A549 (cell line): Measurements from ENCODE around the gene GABPB1. TPM values are rescaled to one million over a fixed set of nuclear protein-coding genes. Genes with fewer than 3 reads are reported as not detected.
A peak's percentile ranks its signal among the peaks of the same experiment; 100 is the strongest.

Experiments
- ATAC-seq, 2 experiments: fragments of 200-7000 bp in 1 of 2; fragments of >200 bp in 1 of 2; cut with Nextera tagmentation in 1 of 2; cut with Tn5 transposase in 1 of 2; 3 replicates each; pipeline versions ENCODE4 v1.8.0 to v1.9.1; 2018 to 2020; ENCODE audit warnings: mild to moderate bottlenecking in 1 of 2, moderate library complexity in 1 of 2
- CTCF ChIA-PET: fragments of 300-600 bp; sonication (Branson Sonifier 250); formaldehyde crosslinking; extraction: SDS; loops from one replicate; lab custom pipeline; 2021; ENCODE audit warnings: antibody characterized with exemption, inconsistent platforms; lab: Yijun Ruan, JAX
- POLR2A ChIA-PET: fragments of 350-600 bp; formaldehyde crosslinking; extraction: SDS; loops from one replicate; lab custom pipeline; 2021; ENCODE audit warnings: antibody characterized with exemption, inconsistent platforms; lab: Yijun Ruan, JAX
- DNase-seq, 2 experiments: peaks; one replicate each; pipeline versions ENCODE4 v3.0.0 to v3.0.0-alpha.2; 2011 to 2016; ENCODE audit warnings: low read depth in 1 of 2, low spot score in 1 of 2
- FAIRE-seq: peaks from 2 replicates; lab custom pipeline; 2011; peaks lifted over from hg19 to GRCh38; lab: Jason Lieb, UNC
- H3K27ac ChIP-seq, 2 experiments: fragments of >200 bp; sonication (Bioruptor Twin); formaldehyde crosslinking; 3 replicates each; pipeline ENCODE4 v1.5.1; 2016 to 2017
- H3K4me1 ChIP-seq: fragments of >200 bp; sonication (Bioruptor Twin); formaldehyde crosslinking; 3 replicates; pipeline ENCODE4 v1.6.1; 2016
- H3K4me2 ChIP-seq: fragments of >200 bp; sonication (Bioruptor Twin); formaldehyde crosslinking; 3 replicates; pipeline ENCODE4 v1.6.1; 2016
- H3K4me3 ChIP-seq: fragments of >200 bp; sonication (Bioruptor Twin); formaldehyde crosslinking; 3 replicates; pipeline ENCODE4 v1.5.1; 2016
- H3K9me3 ChIP-seq: fragments of >200 bp; sonication (Bioruptor Twin); formaldehyde crosslinking; 3 replicates; pipeline ENCODE4 v1.6.1; 2016
- BHLHE40 ChIP-seq: IDR thresholded peaks from 2 replicates; pipeline ENCODE4 v1.6.1; 2012; ENCODE audit warnings: low read depth, low read length, inconsistent platforms
- CBX2 ChIP-seq: fragments of 200-600 bp; sonication (generic); IDR thresholded peaks from 2 replicates; pipeline ENCODE4 v1.6.1; 2016; ENCODE audit warnings: low read depth, mild to moderate bottlenecking, borderline replicate concordance
- CBX8 ChIP-seq: fragments of 200-600 bp; sonication (generic); IDR thresholded peaks from 2 replicates; pipeline ENCODE4 v1.6.1; 2016
- CHD2 ChIP-seq: fragments of 150-350 bp; IDR thresholded peaks from 2 replicates; pipeline ENCODE4 v1.6.1; 2014; ENCODE audit warnings: low read length; ENCODE audit not compliant: partially characterized antibody
- CHD4 ChIP-seq: fragments of 200-600 bp; sonication (generic); IDR thresholded peaks from 2 replicates; pipeline ENCODE4 v1.6.1; 2016; ENCODE audit warnings: antibody characterized with exemption, mild to moderate bottlenecking, borderline replicate concordance
- CTCF ChIP-seq: fragments of >200 bp; sonication (Bioruptor Twin); formaldehyde crosslinking; IDR thresholded peaks from 3 replicates; pipeline ENCODE4 v1.5.1; 2016
- E2F6 ChIP-seq: IDR thresholded peaks from 2 replicates; pipeline ENCODE4 v1.6.1; 2012; ENCODE audit warnings: low read depth, borderline replicate concordance
- EHF ChIP-seq: fragments of 250-450 bp; sonication (Bioruptor Pico); IDR thresholded peaks from 2 replicates; pipeline ENCODE4 v1.5.0; 2020; ENCODE audit warnings: mild to moderate bottlenecking
- ELK1 ChIP-seq: fragments of 150-350 bp; IDR thresholded peaks from 2 replicates; pipeline ENCODE4 v1.6.1; 2014; ENCODE audit warnings: low read depth, mild to moderate bottlenecking, low read length
- EP300 ChIP-seq, 2 experiments: fragments of >200 bp; sonication (Bioruptor Twin); formaldehyde crosslinking; IDR thresholded peaks; 2 replicates in 1 of 2; 3 replicates in 1 of 2; pipeline ENCODE4 v1.6.1; 2016 to 2017
- GATA3 ChIP-seq: IDR thresholded peaks from 2 replicates; pipeline ENCODE4 v1.6.1; 2012; ENCODE audit warnings: borderline replicate concordance
- HDAC2 ChIP-seq: fragments of 200-600 bp; sonication (generic); IDR thresholded peaks from 2 replicates; pipeline ENCODE4 v1.6.1; 2016
- HOXA7 ChIP-seq: fragments of 250-450 bp; sonication (Bioruptor Pico); IDR thresholded peaks from 2 replicates; pipeline ENCODE4 v1.5.0; 2020; ENCODE audit warnings: mild to moderate bottlenecking, moderate library complexity
- HOXB5 ChIP-seq: fragments of 250-450 bp; sonication (Bioruptor Pico); IDR thresholded peaks from 2 replicates; pipeline ENCODE4 v1.5.0; 2020; ENCODE audit warnings: mild to moderate bottlenecking, moderate library complexity
- KDM5A ChIP-seq: fragments of 200-600 bp; sonication (generic); IDR thresholded peaks from 2 replicates; pipeline ENCODE4 v1.6.1; 2016; ENCODE audit warnings: antibody characterized with exemption, mild to moderate bottlenecking
- NFE2L2 ChIP-seq: fragments of 150-350 bp; conservative IDR thresholded peaks from 2 replicates; pipeline ENCODE4 v1.6.1; 2014; ENCODE audit warnings: low read length
- PBX3 ChIP-seq: IDR thresholded peaks from 2 replicates; pipeline ENCODE4 v1.6.1; 2012
- PHF8 ChIP-seq: fragments of 200-600 bp; sonication (generic); IDR thresholded peaks from 2 replicates; pipeline ENCODE4 v1.6.1; 2016; ENCODE audit warnings: low read depth, mild to moderate bottlenecking, antibody characterized with exemption, moderate library complexity, borderline replicate concordance
- POLR2AphosphoS2 ChIP-seq: conservative IDR thresholded peaks from 2 replicates; pipeline ENCODE4 v1.6.1; 2012; ENCODE audit warnings: low read length, improper control_type of control experiment, inconsistent platforms
- RARB ChIP-seq: fragments of 250-450 bp; sonication (Bioruptor Pico); IDR thresholded peaks from 2 replicates; pipeline ENCODE4 v1.8.0; 2021; ENCODE audit warnings: mild to moderate bottlenecking, moderate library complexity
- RCOR1 ChIP-seq: fragments of 150-350 bp; IDR thresholded peaks from 2 replicates; pipeline ENCODE4 v1.6.1; 2014; ENCODE audit warnings: antibody characterized with exemption, low read length, low read depth
- RNF2 ChIP-seq: fragments of 200-600 bp; sonication (generic); IDR thresholded peaks from 2 replicates; pipeline ENCODE4 v1.6.1; 2016; ENCODE audit warnings: low read depth, mild to moderate bottlenecking, antibody characterized with exemption, moderate library complexity, borderline replicate concordance
- SMC3 ChIP-seq: fragments of >200 bp; sonication (Bioruptor Twin); formaldehyde crosslinking; IDR thresholded peaks from 3 replicates; pipeline ENCODE4 v1.6.1; 2018; ENCODE audit warnings: inconsistent platforms
- SREBF2 ChIP-seq: fragments of 450-650 bp; IDR thresholded peaks from 2 replicates; pipeline ENCODE4 v1.6.1; 2014; ENCODE audit warnings: mild to moderate bottlenecking, moderate library complexity
- TP53 ChIP-seq: fragments of 250-450 bp; sonication (Bioruptor Pico); IDR thresholded peaks from 2 replicates; pipeline ENCODE4 v1.5.0; 2021; ENCODE audit warnings: mild to moderate bottlenecking, moderate library complexity
- ZC3H11A ChIP-seq: fragments of 450-650 bp; IDR thresholded peaks from 2 replicates; pipeline ENCODE4 v1.6.1; 2014; ENCODE audit warnings: antibody characterized with exemption, mild to moderate bottlenecking
- ZFP36 ChIP-seq: fragments of 450-650 bp; IDR thresholded peaks from 2 replicates; pipeline ENCODE4 v1.6.1; 2014; ENCODE audit warnings: borderline replicate concordance; ENCODE audit not compliant: partially characterized antibody
- WGBS: methylation state at CpG from one replicate; pipeline ENCODE4 v1.1.6; 2017; ENCODE audit errors: missing lambda C conversion rate; 5-methylcytosine and 5-hydroxymethylcytosine counted together
- polyA plus RNA-seq, 4 experiments: library from polyadenylated mRNA; depleted of rRNA in 3 of 4; stranded (reverse); fragments of >200 nt; fragmentation: RNase III in 1 of 4; extraction: RNeasy Plus Mini Kit Qiagen cat#74134 plus additional on column Dnase treatment in 1 of 4; gene quantifications; 2 replicates in 3 of 4; 3 replicates in 1 of 4; pipeline ENCODE4 v1.2.3, GENCODE V29; 2011 to 2017

GABPB1 gene
- polyA plus RNA-seq, 2 of the 4 experiments (the other 2 are of a cell fraction) = 23.0 to 53.9 TPM

GRCh38 chr15:50260969-50261496 lies 94.0 kb downstream of the GABPB1 start:
- Histone ChIP-seq H3K9me3 (no peaks in the 10 kb centered on the region), H3K27ac (no peak overlapping the region), H3K4me3 (no peak overlapping the region), H3K4me2 (no peak overlapping the region), H3K4me1 (peaks cover 31% of the 10 kb centered on the region)
- no peak for ATAC-seq
- no peak for TF ChIP-seq TP53 (CRISPR knock-in tag)
- no peak for TF ChIP-seq CBX2
- TF ChIP-seq CBX8 = no peak
- TF ChIP-seq EP300 (IDR thresholded peaks at IDR 0.05) = no peak
- TF ChIP-seq ZFP36 = no peak
- ChIA-PET POLR2A (no interaction called here), CTCF (interaction anchor here (0.6 to 2.1 kb wide), 2 partner anchors 55 to 358 kb away, joined by 4 to 6 read pairs; no protein-coding TSS in a partner anchor)
- 72% methylated on average over 2 of the region's 2 CpGs for WGBS
- FAIRE-seq = no peak
- no peak for DNase-seq

GRCh38 chr15:50259276-50259675 lies 95.7 kb downstream of the GABPB1 start:
- Histone ChIP-seq H3K4me1 (peaks cover 35% of the 10 kb centered on the region), H3K4me2 (no peak overlapping the region), H3K27ac (peak overlapping the region in 1 of 2 experiments; percentile 18; a peak in 1 of 6 replicates), H3K4me3 (no peak overlapping the region), H3K9me3 (no peaks in the 10 kb centered on the region)
- ATAC-seq = no peak
- FAIRE-seq = no peak
- no peak for DNase-seq
- no peak for TF ChIP-seq KDM5A
- no peak for TF ChIP-seq NFE2L2
- no peak for TF ChIP-seq E2F6
- no peak for TF ChIP-seq HOXA7 (CRISPR knock-in tag)
- TF ChIP-seq PHF8 = no peak
- TF ChIP-seq POLR2AphosphoS2 = no peak
- TF ChIP-seq CHD4 = no peak
- no peak for TF ChIP-seq ZC3H11A
- no peak for TF ChIP-seq CHD2
- TF ChIP-seq EHF = no peak
- TF ChIP-seq SMC3 = no peak
- no peak for TF ChIP-seq GATA3
- TF ChIP-seq BHLHE40 = no peak
- no peak for TF ChIP-seq HDAC2
- TF ChIP-seq HOXB5 = no peak
- no peak for TF ChIP-seq RCOR1
- no peak for TF ChIP-seq ELK1
- no peak for TF ChIP-seq RARB
- TF ChIP-seq RNF2 = no peak
- TF ChIP-seq TP53 (CRISPR knock-in tag) = no peak
- WGBS = 68% methylated on average over 5 of the region's 5 CpGs
- POLR2A ChIA-PET = no interaction called here
- CTCF ChIA-PET = interaction anchor here (1.3 to 2.1 kb wide), 5 partner anchors 9 to 77 kb away, joined by 3 to 6 read pairs (median 5); partner anchors contain the start of gene SLC27A2

- CTCF ChIA-PET = interaction anchor here (0.8 to 2.1 kb wide), 4 partner anchors 10 to 112 kb away, joined by 3 to 10 read pairs (median 4); no protein-coding TSS in a partner anchor
- DNase-seq = peak in 1 of 2 experiments; percentile 60
- ATAC-seq = peak in 1 of 2 experiments; percentile 30; a peak in 2 of 6 replicates
- no peaks in the 10 kb centered on the region for H3K9me3 ChIP-seq
- H3K4me2 ChIP-seq = peak overlapping the region; percentile 52
- 69% methylated on average over 3 of the region's 3 CpGs for WGBS
- POLR2A ChIA-PET = interaction anchor here (0.5 kb wide), 1 partner anchor 35 kb away, joined by 3 read pairs; no protein-coding TSS in a partner anchor
- no peak for FAIRE-seq
- H3K4me1 ChIP-seq = peaks cover 35% of the 10 kb centered on the region
- peak overlapping the region in 1 of 2 experiments; percentile 22; a peak in 4 of 6 replicates for H3K27ac ChIP-seq
- H3K4me3 ChIP-seq = no peak overlapping the region
- no peak for TF ChIP-seq PBX3
- TF ChIP-seq SREBF2 = no peak
- TF ChIP-seq EP300 (IDR thresholded peaks at IDR 0.05) = 0 out of 5 replicates have a peak, but pooled peaks of 1 of the 2 experiments have one; percentile 25
- TF ChIP-seq CTCF = no peak
These were observed 97.1 kb downstream of the GABPB1 start for GRCh38 chr15:50257924-50258323.
